NB4 (cell line): ENCODE measurements around the gene UTF1.

Source experiments
- DNase-seq: peaks from one replicate; pipeline ENCODE4 v3.0.0; 2010; ENCODE audit warnings: low read depth
- H3K4me3 ChIP-seq: one replicate; pipeline ENCODE4 v1.5.1; 2011; ENCODE audit warnings: mild to moderate bottlenecking, low read depth, low read length, moderate library complexity
- CTCF ChIP-seq: IDR thresholded peaks from one replicate; pipeline ENCODE4 v1.5.1; 2012; ENCODE audit warnings: low read depth, low read length
- MAX ChIP-seq: IDR thresholded peaks from 2 replicates; pipeline ENCODE4 v1.6.1; 2011; ENCODE audit warnings: low read depth, low read length
- MYC ChIP-seq: IDR thresholded peaks from 2 replicates; pipeline ENCODE4 v1.6.1; 2011; ENCODE audit warnings: low read depth, low read length
- POLR2A ChIP-seq: IDR thresholded peaks from 2 replicates; pipeline ENCODE4 v1.6.1; 2011; ENCODE audit warnings: mild to moderate bottlenecking; ENCODE audit not compliant: insufficient read length; ENCODE audit errors: extremely low read depth

Gene UTF1

GRCh38 chr10:133201151-133201947, 28.7 kb upstream of the UTF1 start:
- TF ChIP-seq CTCF, result no peak
- TF ChIP-seq MYC, result no peak
- TF ChIP-seq POLR2A, result no peak
- TF ChIP-seq MAX, result no peak
- DNase-seq, result no peak
- H3K4me3 ChIP-seq, result no peak overlapping the region

GRCh38 chr10:133201948-133202725, 27.9 kb upstream of the UTF1 start:
- no peak for DNase-seq
- no peak overlapping the region for H3K4me3 ChIP-seq
- no peak for TF ChIP-seq MAX
- TF ChIP-seq POLR2A, result no peak
- TF ChIP-seq MYC, result no peak

GRCh38 chr10:133202778-133203651, 27.0 kb upstream of the UTF1 start:
- no peak overlapping the region for H3K4me3 ChIP-seq
- no peak for DNase-seq
- TF ChIP-seq POLR2A, result no peak
- no peak for TF ChIP-seq MAX
- no peak for TF ChIP-seq MYC

GRCh38 chr10:133203652-133204195, 26.3 kb upstream of the UTF1 start:
- TF ChIP-seq CTCF (no peak), MYC (no peak), MAX (no peak), POLR2A (no peak)
- no peak for DNase-seq

GRCh38 chr10:133204226-133205015, 25.6 kb upstream of the UTF1 start:
- no peak overlapping the region for H3K4me3 ChIP-seq
- no peak for DNase-seq

More at GRCh38 chr10:133203652-133204195, 26.3 kb upstream of the UTF1 start:
- H3K4me3 ChIP-seq, result no peak overlapping the region

More at GRCh38 chr10:133204226-133205015, 25.6 kb upstream of the UTF1 start:
- TF ChIP-seq CTCF (no peak), MAX (no peak), MYC (no peak), POLR2A (no peak)
